Hepatocyte (in vitro differentiated cells): ENCODE measurements around the gene PLCH2. TPM values are rescaled to one million over a fixed set of nuclear protein-coding genes. Genes with fewer than 3 reads are reported as not detected.

Experiments
- DNase-seq: peaks from one replicate; pipeline ENCODE4 v3.0.0-alpha.2; 2016; ENCODE audit warnings: low spot score
- H2AFZ ChIP-seq: fragments of 200-600 bp; sonication (generic); 2 replicates; pipeline ENCODE4 v1.6.0; 2016; ENCODE audit warnings: antibody characterized with exemption, mild to moderate bottlenecking
- H3K27ac ChIP-seq: fragments of 200-600 bp; sonication (generic); 2 replicates; pipeline ENCODE4 v1.5.1; 2016; ENCODE audit warnings: mild to moderate bottlenecking
- H3K27me3 ChIP-seq: fragments of 200-600 bp; sonication (generic); 2 replicates; pipeline ENCODE4 v1.6.1; 2016
- H3K36me3 ChIP-seq: fragments of 200-600 bp; sonication (generic); replicated peaks from 2 replicates; pipeline ENCODE4 v1.5.1; 2016; ENCODE audit warnings: low read depth; ENCODE audit not compliant: insufficient read depth
- H3K4me1 ChIP-seq: fragments of 200-600 bp; sonication (generic); 2 replicates; pipeline ENCODE4 v1.5.1; 2016; ENCODE audit warnings: mild to moderate bottlenecking, moderate library complexity; ENCODE audit not compliant: insufficient read depth
- H3K4me2 ChIP-seq: fragments of 200-600 bp; sonication (generic); 2 replicates; pipeline ENCODE4 v1.6.0; 2016
- H3K4me3 ChIP-seq: fragments of 200-600 bp; sonication (generic); 2 replicates; pipeline ENCODE4 v1.5.1; 2016; ENCODE audit warnings: mild to moderate bottlenecking
- H3K79me2 ChIP-seq: fragments of 200-600 bp; sonication (generic); 2 replicates; pipeline ENCODE4 v1.6.0; 2017; ENCODE audit warnings: mild to moderate bottlenecking
- H3K9me2 ChIP-seq: fragments of 200-600 bp; sonication (generic); replicated peaks from 2 replicates; pipeline ENCODE4 v1.6.0; 2017; ENCODE audit warnings: mild to moderate bottlenecking; ENCODE audit not compliant: insufficient read depth
- H3K9me3 ChIP-seq: fragments of 200-600 bp; sonication (generic); 2 replicates; pipeline ENCODE4 v1.5.1; 2016; ENCODE audit warnings: low read depth, mild to moderate bottlenecking
- H4K20me1 ChIP-seq: fragments of 200-600 bp; sonication (generic); 2 replicates; pipeline ENCODE4 v1.6.0; 2016; ENCODE audit warnings: mild to moderate bottlenecking; ENCODE audit not compliant: insufficient read depth, poor library complexity, severe bottlenecking
- EZH2 ChIP-seq: fragments of 200-600 bp; sonication (generic); IDR thresholded peaks from 2 replicates; pipeline ENCODE4 v1.6.1; 2016; ENCODE audit warnings: antibody characterized with exemption, mild to moderate bottlenecking, borderline replicate concordance
- EZH2phosphoT487 ChIP-seq: fragments of 200-600 bp; sonication (generic); IDR thresholded peaks from one replicate; pipeline ENCODE4 v1.6.1; 2018; ENCODE audit warnings: antibody characterized with exemption, mild to moderate bottlenecking, low read depth, moderate library complexity; ENCODE audit not compliant: unreplicated experiment, severe bottlenecking
- WGBS: methylation state at CpG from one replicate; pipeline ENCODE4 v1.1.6; 2016; ENCODE audit warnings: low lambda C conversion rate; ENCODE audit errors: missing lambda C conversion rate; 5-methylcytosine and 5-hydroxymethylcytosine counted together
- polyA plus RNA-seq: library from polyadenylated mRNA; unstranded; fragments of >200 nt; fragmentation: Nextera tagmentation; extraction: Ambion mirVana; gene quantifications from 2 replicates; pipeline ENCODE4 v1.2.1, GENCODE V29; 2016
- total RNA-seq: library from RNA; depleted of rRNA; stranded (reverse); fragments of >200 nt; gene quantifications from 2 replicates; pipeline ENCODE4 v1.2.3, GENCODE V29; 2014
- TF ChIP-seq, protein P1 (sequence below): fragments of 200-600 bp; sonication (generic); IDR thresholded peaks from 2 replicates; pipeline ENCODE4 v1.5.1; 2016; ENCODE audit warnings: antibody characterized with exemption, mild to moderate bottlenecking; ENCODE audit not compliant: poor library complexity

PLCH2 gene
- total and polyA plus RNA-seq, 2 experiments from 2014 or later, result 1.3 to 3.4 TPM

- Histone ChIP-seq H3K9me3 (no peaks in the 10 kb centered on the region), H3K27me3 (no peaks in the 10 kb centered on the region), H3K27ac (no peak overlapping the region), H3K9me2 (no peaks in the 10 kb centered on the region), H4K20me1 (peaks cover 51% of the 10 kb centered on the region), H3K79me2 (peaks cover 47% of the 10 kb centered on the region), H3K4me1 (peaks cover 19% of the 10 kb centered on the region), H3K4me2 (no peak overlapping the region), H3K36me3 (no peaks in the 10 kb centered on the region), H3K4me3 (no peak overlapping the region), H2AFZ (no peak overlapping the region)
- WGBS, result 92% methylated on average over 7 of the region's 7 CpGs
- TF ChIP-seq EZH2phosphoT487 (no peak), EZH2 (no peak)
- TF ChIP-seq, protein P1, sequence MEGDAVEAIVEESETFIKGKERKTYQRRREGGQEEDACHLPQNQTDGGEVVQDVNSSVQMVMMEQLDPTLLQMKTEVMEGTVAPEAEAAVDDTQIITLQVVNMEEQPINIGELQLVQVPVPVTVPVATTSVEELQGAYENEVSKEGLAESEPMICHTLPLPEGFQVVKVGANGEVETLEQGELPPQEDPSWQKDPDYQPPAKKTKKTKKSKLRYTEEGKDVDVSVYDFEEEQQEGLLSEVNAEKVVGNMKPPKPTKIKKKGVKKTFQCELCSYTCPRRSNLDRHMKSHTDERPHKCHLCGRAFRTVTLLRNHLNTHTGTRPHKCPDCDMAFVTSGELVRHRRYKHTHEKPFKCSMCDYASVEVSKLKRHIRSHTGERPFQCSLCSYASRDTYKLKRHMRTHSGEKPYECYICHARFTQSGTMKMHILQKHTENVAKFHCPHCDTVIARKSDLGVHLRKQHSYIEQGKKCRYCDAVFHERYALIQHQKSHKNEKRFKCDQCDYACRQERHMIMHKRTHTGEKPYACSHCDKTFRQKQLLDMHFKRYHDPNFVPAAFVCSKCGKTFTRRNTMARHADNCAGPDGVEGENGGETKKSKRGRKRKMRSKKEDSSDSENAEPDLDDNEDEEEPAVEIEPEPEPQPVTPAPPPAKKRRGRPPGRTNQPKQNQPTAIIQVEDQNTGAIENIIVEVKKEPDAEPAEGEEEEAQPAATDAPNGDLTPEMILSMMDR, result no peak
- DNase-seq, result no peak
Observed at GRCh38 chr1:2522230-2522629, 46.1 kb downstream of the PLCH2 start.

- H3K4me3 ChIP-seq, result no peak overlapping the region
Observed at GRCh38 chr1:2523191-2523890, 47.3 kb downstream of the PLCH2 start.

GRCh38 chr1:2523891-2524609 lies 48.0 kb downstream of the PLCH2 start:
- H2AFZ ChIP-seq, result no peak overlapping the region
- H3K79me2 ChIP-seq, result peaks cover 47% of the 10 kb centered on the region
- H3K36me3 ChIP-seq, result no peaks in the 10 kb centered on the region
- peak overlapping the region; percentile 99 for H3K4me2 ChIP-seq
- no peak overlapping the region for H3K27ac ChIP-seq
- H3K27me3 ChIP-seq, result peaks cover 11% of the 10 kb centered on the region
- no peaks in the 10 kb centered on the region for H3K9me3 ChIP-seq
- no peak overlapping the region for H3K4me3 ChIP-seq
- DNase-seq, result no peak
- H3K9me2 ChIP-seq, result no peaks in the 10 kb centered on the region
- peaks cover 22% of the 10 kb centered on the region for H3K4me1 ChIP-seq
- 82% methylated on average over 10 of the region's 10 CpGs for WGBS
- peaks cover 51% of the 10 kb centered on the region for H4K20me1 ChIP-seq
- TF ChIP-seq, protein P1, result no peak
- TF ChIP-seq EZH2 (no peak), EZH2phosphoT487 (no peak)

More at GRCh38 chr1:2523191-2523890, 47.3 kb downstream of the PLCH2 start:
- Histone ChIP-seq H3K9me3 (no peaks in the 10 kb centered on the region), H3K4me1 (peaks cover 19% of the 10 kb centered on the region), H3K27ac (no peak overlapping the region), H2AFZ (no peak overlapping the region), H3K4me2 (peak overlapping the region; percentile 37), H3K9me2 (no peaks in the 10 kb centered on the region), H3K79me2 (peaks cover 47% of the 10 kb centered on the region), H3K27me3 (peaks cover 4% of the 10 kb centered on the region), H3K36me3 (no peaks in the 10 kb centered on the region), H4K20me1 (peaks cover 51% of the 10 kb centered on the region)
- DNase-seq, result no peak
- 81% methylated on average over 30 of the region's 32 CpGs for WGBS
- TF ChIP-seq EZH2, result no peak
- TF ChIP-seq EZH2phosphoT487, result no peak
- TF ChIP-seq, protein P1, result no peak
